ENCODE measurements around the gene RNF39.

Gene RNF39

GRCh38 chr6:30104661-30105060 lies 29.1 kb upstream of the RNF39 start:
- H3K4me1 ChIP-seq (ENCODE audit: control insufficient read depth, insufficient read depth, low read length, unreplicated experiment): peaks cover 20% of the 10 kb centered on the region
- peaks cover 9% of the 10 kb centered on the region; the same call in 1 of the 2 replicates for H3K27me3 ChIP-seq (ENCODE audit: insufficient read depth, low read length)
- H2AFZ ChIP-seq (ENCODE audit: low read length, unreplicated experiment): no peak overlapping the region
- no peaks in the 10 kb centered on the region for H3K36me3 ChIP-seq (ENCODE audit: insufficient read depth, low read length)
- H3K4me3 ChIP-seq (ENCODE audit: low read depth, low read length): no peak overlapping the region
- no peak overlapping the region for H3K27ac ChIP-seq (ENCODE audit: low read depth, low read length)
- H3K79me2 ChIP-seq (ENCODE audit: control insufficient read depth, insufficient read depth, low read length, unreplicated experiment): no peaks in the 10 kb centered on the region

GRCh38 chr6:30103872-30104179 lies 28.3 kb upstream of the RNF39 start:
- peak overlapping the region; percentile 62 for H2AFZ ChIP-seq (ENCODE audit: low read length, unreplicated experiment)
- H3K4me3 ChIP-seq (ENCODE audit: low read depth, low read length): peak overlapping the region; percentile 76
- H3K4me1 ChIP-seq (ENCODE audit: control insufficient read depth, insufficient read depth, low read length, unreplicated experiment): peaks cover 20% of the 10 kb centered on the region
- H3K27ac ChIP-seq (ENCODE audit: low read depth, low read length): no peak overlapping the region
- H3K27me3 ChIP-seq (ENCODE audit: insufficient read depth, low read length): peaks cover 12% of the 10 kb centered on the region; the same call in 1 of the 2 replicates
- H3K36me3 ChIP-seq (ENCODE audit: insufficient read depth, low read length): no peaks in the 10 kb centered on the region
- H3K79me2 ChIP-seq (ENCODE audit: control insufficient read depth, insufficient read depth, low read length, unreplicated experiment): no peaks in the 10 kb centered on the region

- peaks cover 20% of the 10 kb centered on the region for H3K4me1 ChIP-seq (ENCODE audit: control insufficient read depth, insufficient read depth, low read length, unreplicated experiment)
- peak overlapping the region; percentile 76 for H3K4me3 ChIP-seq (ENCODE audit: low read depth, low read length)
- 0 out of 2 replicates have a peak overlapping the region, but pooled peaks have one; percentile 33 for H3K27ac ChIP-seq (ENCODE audit: low read depth, low read length)
- no peaks in the 10 kb centered on the region for H3K36me3 ChIP-seq (ENCODE audit: insufficient read depth, low read length)
- H2AFZ ChIP-seq (ENCODE audit: low read length, unreplicated experiment): peak overlapping the region; percentile 74
- H3K27me3 ChIP-seq (ENCODE audit: insufficient read depth, low read length): peaks cover 14% of the 10 kb centered on the region; the same call in 1 of the 2 replicates
- H3K79me2 ChIP-seq (ENCODE audit: control insufficient read depth, insufficient read depth, low read length, unreplicated experiment): no peaks in the 10 kb centered on the region
Observed at GRCh38 chr6:30102970-30103871, 27.7 kb upstream of the RNF39 start.

- no peaks in the 10 kb centered on the region for H3K79me2 ChIP-seq (ENCODE audit: control insufficient read depth, insufficient read depth, low read length, unreplicated experiment)
- peak overlapping the region; percentile 74 for H2AFZ ChIP-seq (ENCODE audit: low read length, unreplicated experiment)
- peaks cover 16% of the 10 kb centered on the region; the same call in 1 of the 2 replicates for H3K27me3 ChIP-seq (ENCODE audit: insufficient read depth, low read length)
- peak overlapping the region; percentile 76 for H3K4me3 ChIP-seq (ENCODE audit: low read depth, low read length)
- H3K27ac ChIP-seq (ENCODE audit: low read depth, low read length): peak overlapping the region; percentile 33; the same call in 1 of the 2 replicates
- H3K36me3 ChIP-seq (ENCODE audit: insufficient read depth, low read length): no peaks in the 10 kb centered on the region
- H3K4me1 ChIP-seq (ENCODE audit: control insufficient read depth, insufficient read depth, low read length, unreplicated experiment): peaks cover 20% of the 10 kb centered on the region
Observed at GRCh38 chr6:30102414-30102969, 26.9 kb upstream of the RNF39 start.

- Histone ChIP-seq H3K4me3 (ENCODE audit: low read depth, low read length) (peak overlapping the region; percentile 76), H3K36me3 (ENCODE audit: insufficient read depth, low read length) (no peaks in the 10 kb centered on the region), H2AFZ (ENCODE audit: low read length, unreplicated experiment) (peak overlapping the region; percentile 78), H3K79me2 (ENCODE audit: control insufficient read depth, insufficient read depth, low read length, unreplicated experiment) (no peaks in the 10 kb centered on the region), H3K4me1 (ENCODE audit: control insufficient read depth, insufficient read depth, low read length, unreplicated experiment) (peaks cover 20% of the 10 kb centered on the region), H3K27ac (ENCODE audit: low read depth, low read length) (peak overlapping the region; percentile 33; the same call in 1 of the 2 replicates), H3K27me3 (ENCODE audit: insufficient read depth, low read length) (peaks cover 16% of the 10 kb centered on the region; the same call in 1 of the 2 replicates)
Observed at GRCh38 chr6:30101444-30102413, 26.2 kb upstream of the RNF39 start.

- Histone ChIP-seq H3K4me3 (ENCODE audit: low read depth, low read length) (peak overlapping the region; percentile 76), H3K27ac (ENCODE audit: low read depth, low read length) (no peak overlapping the region), H3K36me3 (ENCODE audit: insufficient read depth, low read length) (no peaks in the 10 kb centered on the region), H3K4me1 (ENCODE audit: control insufficient read depth, insufficient read depth, low read length, unreplicated experiment) (peaks cover 20% of the 10 kb centered on the region), H3K79me2 (ENCODE audit: control insufficient read depth, insufficient read depth, low read length, unreplicated experiment) (no peaks in the 10 kb centered on the region), H3K27me3 (ENCODE audit: insufficient read depth, low read length) (peaks cover 16% of the 10 kb centered on the region; the same call in 1 of the 2 replicates), H2AFZ (ENCODE audit: low read length, unreplicated experiment) (peak overlapping the region; percentile 78)
Observed at GRCh38 chr6:30100585-30101443, 25.2 kb upstream of the RNF39 start.

GRCh38 chr6:30100154-30100553 lies 24.6 kb upstream of the RNF39 start:
- peaks cover 27% of the 10 kb centered on the region for H3K4me1 ChIP-seq (ENCODE audit: control insufficient read depth, insufficient read depth, low read length, unreplicated experiment)
- peak overlapping the region; percentile 76 for H3K4me3 ChIP-seq (ENCODE audit: low read depth, low read length)
- H3K27me3 ChIP-seq (ENCODE audit: insufficient read depth, low read length): peaks cover 16% of the 10 kb centered on the region; the same call in 1 of the 2 replicates
- H2AFZ ChIP-seq (ENCODE audit: low read length, unreplicated experiment): peak overlapping the region; percentile 78
- no peaks in the 10 kb centered on the region for H3K36me3 ChIP-seq (ENCODE audit: insufficient read depth, low read length)
- H3K79me2 ChIP-seq (ENCODE audit: control insufficient read depth, insufficient read depth, low read length, unreplicated experiment): no peaks in the 10 kb centered on the region
- no peak overlapping the region for H3K27ac ChIP-seq (ENCODE audit: low read depth, low read length)

- Histone ChIP-seq H3K27me3 (ENCODE audit: insufficient read depth, low read length) (peaks cover 16% of the 10 kb centered on the region; the same call in 1 of the 2 replicates), H3K79me2 (ENCODE audit: control insufficient read depth, insufficient read depth, low read length, unreplicated experiment) (no peaks in the 10 kb centered on the region), H3K4me3 (ENCODE audit: low read depth, low read length) (no peak overlapping the region), H2AFZ (ENCODE audit: low read length, unreplicated experiment) (no peak overlapping the region), H3K27ac (ENCODE audit: low read depth, low read length) (no peak overlapping the region), H3K4me1 (ENCODE audit: control insufficient read depth, insufficient read depth, low read length, unreplicated experiment) (peaks cover 26% of the 10 kb centered on the region), H3K36me3 (ENCODE audit: insufficient read depth, low read length) (no peaks in the 10 kb centered on the region)
Observed at GRCh38 chr6:30097902-30098768, 22.6 kb upstream of the RNF39 start.

- Histone ChIP-seq H2AFZ (ENCODE audit: low read length, unreplicated experiment) (no peak overlapping the region), H3K4me1 (ENCODE audit: control insufficient read depth, insufficient read depth, low read length, unreplicated experiment) (peaks cover 23% of the 10 kb centered on the region), H3K27me3 (ENCODE audit: insufficient read depth, low read length) (peaks cover 16% of the 10 kb centered on the region; the same call in 1 of the 2 replicates), H3K27ac (ENCODE audit: low read depth, low read length) (no peak overlapping the region), H3K36me3 (ENCODE audit: insufficient read depth, low read length) (no peaks in the 10 kb centered on the region), H3K79me2 (ENCODE audit: control insufficient read depth, insufficient read depth, low read length, unreplicated experiment) (no peaks in the 10 kb centered on the region), H3K4me3 (ENCODE audit: low read depth, low read length) (no peak overlapping the region)
Observed at GRCh38 chr6:30096829-30097228, 21.3 kb upstream of the RNF39 start.

Measured in ACC112 (cell line).